CD4-positive, CD25-positive, alpha-beta regulatory T cell (primary cell): Measurements from ENCODE around the gene POLA1. TPM values are rescaled to one million over a fixed set of nuclear protein-coding genes. Genes with fewer than 3 reads are reported as not detected.

Experiments used
- ATAC-seq, 2 donors: fragments of 150-1000 bp; cut with Tn5 transposase; one replicate each; pipeline ENCODE4 v1.10.0; 2021; ENCODE audit warnings: low read depth in 2 of 2, moderate number of reproducible peaks in 2 of 2, moderate library complexity in 1 of 2
- DNase-seq, 3 donors: peaks; one replicate each; pipeline versions ENCODE4 v3.0.0 to v3.0.0-alpha.2; 2012 to 2022; ENCODE audit warnings: mixed read lengths in 1 of 3
- H3K27ac ChIP-seq: one replicate; pipeline ENCODE4 v1.7.0; 2013; ENCODE audit warnings: mild to moderate bottlenecking, low read length; ENCODE audit not compliant: insufficient read depth, poor library complexity, severe bottlenecking
- H3K27me3 ChIP-seq: one replicate; pipeline ENCODE4 v1.7.0; 2013; ENCODE audit warnings: low read length; ENCODE audit not compliant: control insufficient read depth, insufficient read depth
- H3K36me3 ChIP-seq: one replicate; pipeline ENCODE4 v1.7.0; 2013; ENCODE audit warnings: mild to moderate bottlenecking, low read length, moderate library complexity; ENCODE audit not compliant: control insufficient read depth, insufficient read depth
- H3K4me1 ChIP-seq: 2 replicates; pipeline ENCODE4 v1.7.0; 2013; ENCODE audit warnings: mild to moderate bottlenecking, low read length; ENCODE audit not compliant: insufficient read depth, control insufficient read depth, poor library complexity, severe bottlenecking
- H3K4me3 ChIP-seq: one replicate; pipeline ENCODE4 v1.7.0; 2013; ENCODE audit warnings: low read depth, mild to moderate bottlenecking, low read length, moderate library complexity
- H3K9me3 ChIP-seq, 2 experiments: 1 replicate in 1 of 2; 2 replicates in 1 of 2; pipeline ENCODE4 v1.7.0; 2013; ENCODE audit warnings: low read length in 2 of 2, mild to moderate bottlenecking in 1 of 2, moderate library complexity in 1 of 2; ENCODE audit not compliant: control insufficient read depth in 2 of 2
- H3K27ac Mint-ChIP-seq, 3 donors: one replicate each; pipeline ENCODE4 v1.8.0; 2020 to 2022; ENCODE audit warnings: mild to moderate bottlenecking in 3 of 3, mixed read lengths in 3 of 3, moderate library complexity in 2 of 3
- H3K27me3 Mint-ChIP-seq: one replicate; pipeline ENCODE4 v1.8.0; 2022; ENCODE audit warnings: mild to moderate bottlenecking, mixed read lengths
- H3K36me3 Mint-ChIP-seq: one replicate; pipeline ENCODE4 v1.8.0; 2020; ENCODE audit warnings: mixed read lengths
- H3K4me1 Mint-ChIP-seq, 4 donors: one replicate each; pipeline ENCODE4 v1.8.0; 2020 to 2022; ENCODE audit warnings: mixed read lengths in 4 of 4, mild to moderate bottlenecking in 1 of 4
- H3K4me3 Mint-ChIP-seq, 4 donors: one replicate each; pipeline ENCODE4 v1.8.0; 2020 to 2022; ENCODE audit warnings: mild to moderate bottlenecking in 4 of 4, mixed read lengths in 4 of 4, moderate library complexity in 3 of 4
- H3K9me3 Mint-ChIP-seq, 7 donors: one replicate each; pipeline ENCODE4 v1.8.0; 2020 to 2022; ENCODE audit warnings: mixed read lengths in 7 of 7, mild to moderate bottlenecking in 3 of 7, moderate library complexity in 2 of 7
- polyA plus RNA-seq, 4 donors: library from polyadenylated mRNA; unstranded; fragments of 300-500 nt; fragmentation: Illumina TruSeq; gene quantifications; one replicate each; pipeline ENCODE4 v1.2.3, GENCODE V29; 2021
- total RNA-seq: library from RNA; stranded (reverse); gene quantifications from one replicate; pipeline ENCODE4 v1.2.3, GENCODE V29; 2022

POLA1 gene
- total and polyA plus RNA-seq, 5 donors from 2014 or later = 3.1 to 10.2 (median 4.7) TPM

DNA sequence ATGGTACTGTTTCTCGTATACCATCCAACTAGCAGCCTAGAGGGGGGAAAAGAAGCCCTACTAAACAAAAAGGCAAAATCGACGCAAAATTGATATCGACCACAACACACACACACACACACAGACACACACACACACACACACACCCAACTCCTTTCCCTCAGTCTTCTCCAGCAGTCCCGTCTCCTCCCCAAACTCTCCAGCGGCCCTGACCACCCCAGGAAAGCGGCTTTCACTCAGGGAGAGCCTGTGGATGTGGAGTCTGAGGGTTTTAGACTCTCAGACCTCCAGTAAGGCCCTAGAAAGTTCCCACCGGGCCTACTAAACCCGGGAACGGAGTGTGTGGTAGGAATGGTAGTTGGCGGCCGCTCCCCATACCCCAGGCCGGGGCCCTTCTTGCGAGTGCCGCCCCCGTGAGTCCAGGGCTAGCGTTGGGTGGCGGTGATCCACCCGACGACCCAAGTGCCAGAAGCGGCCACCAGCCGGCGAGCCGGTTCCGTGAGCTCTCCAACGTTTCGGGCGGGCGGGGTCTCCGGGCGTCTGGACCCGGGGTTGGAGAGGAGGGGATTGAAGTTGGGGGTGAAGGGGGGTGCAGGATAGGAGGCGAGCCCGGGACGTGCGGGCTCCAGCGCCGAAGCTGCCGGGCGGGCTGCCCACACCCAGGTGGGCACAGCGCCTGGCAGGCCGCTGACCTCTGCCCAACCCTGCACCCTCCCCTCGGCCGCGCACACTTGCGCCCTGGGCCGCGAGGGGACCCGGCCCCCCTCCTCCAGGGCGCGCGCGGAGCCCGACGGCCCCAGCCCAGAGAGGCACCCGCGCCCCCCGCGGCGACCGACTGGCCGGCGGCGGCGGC, 308.3 kb downstream of the POLA1 start:
- Mint-ChIP-seq H3K4me1 (peaks cover 6 to 21% (median 13%) of the 10 kb centered on the region in 4 donors), H3K9me3 (peaks cover 0 to 5% (median 0%) of the 10 kb centered on the region in 7 donors), H3K27me3 (peaks cover 43% of the 10 kb centered on the region), H3K4me3 (no peak overlapping the region), H3K27ac (no peak overlapping the region), H3K36me3 (peaks cover 4% of the 10 kb centered on the region)
- DNase-seq (no peak), ATAC-seq (no peak)
- Histone ChIP-seq H3K9me3 (no peaks in the 10 kb centered on the region), H3K4me1 (peaks cover 16% of the 10 kb centered on the region), H3K27ac (no peak overlapping the region), H3K27me3 (no peaks in the 10 kb centered on the region), H3K4me3 (no peak overlapping the region), H3K36me3 (no peaks in the 10 kb centered on the region)

- Histone ChIP-seq H3K27me3 (peaks cover 2% of the 10 kb centered on the region), H3K4me3 (no peak overlapping the region), H3K27ac (no peak overlapping the region), H3K36me3 (no peaks in the 10 kb centered on the region), H3K4me1 (peaks cover 16% of the 10 kb centered on the region), H3K9me3 (no peaks in the 10 kb centered on the region)
- ATAC-seq (no peak), DNase-seq (no peak)
- Mint-ChIP-seq H3K36me3 (peaks cover 4% of the 10 kb centered on the region), H3K4me1 (peaks cover 6 to 21% (median 14%) of the 10 kb centered on the region in 4 donors), H3K4me3 (peak overlapping the region; percentile 49 to 81 (median 64)), H3K27ac (no peak overlapping the region), H3K9me3 (peaks cover 0 to 5% (median 0%) of the 10 kb centered on the region in 7 donors), H3K27me3 (peaks cover 45% of the 10 kb centered on the region)
Observed at GRCh38 chrX:25002661-25003020, 308.9 kb downstream of the POLA1 start.

DNA sequence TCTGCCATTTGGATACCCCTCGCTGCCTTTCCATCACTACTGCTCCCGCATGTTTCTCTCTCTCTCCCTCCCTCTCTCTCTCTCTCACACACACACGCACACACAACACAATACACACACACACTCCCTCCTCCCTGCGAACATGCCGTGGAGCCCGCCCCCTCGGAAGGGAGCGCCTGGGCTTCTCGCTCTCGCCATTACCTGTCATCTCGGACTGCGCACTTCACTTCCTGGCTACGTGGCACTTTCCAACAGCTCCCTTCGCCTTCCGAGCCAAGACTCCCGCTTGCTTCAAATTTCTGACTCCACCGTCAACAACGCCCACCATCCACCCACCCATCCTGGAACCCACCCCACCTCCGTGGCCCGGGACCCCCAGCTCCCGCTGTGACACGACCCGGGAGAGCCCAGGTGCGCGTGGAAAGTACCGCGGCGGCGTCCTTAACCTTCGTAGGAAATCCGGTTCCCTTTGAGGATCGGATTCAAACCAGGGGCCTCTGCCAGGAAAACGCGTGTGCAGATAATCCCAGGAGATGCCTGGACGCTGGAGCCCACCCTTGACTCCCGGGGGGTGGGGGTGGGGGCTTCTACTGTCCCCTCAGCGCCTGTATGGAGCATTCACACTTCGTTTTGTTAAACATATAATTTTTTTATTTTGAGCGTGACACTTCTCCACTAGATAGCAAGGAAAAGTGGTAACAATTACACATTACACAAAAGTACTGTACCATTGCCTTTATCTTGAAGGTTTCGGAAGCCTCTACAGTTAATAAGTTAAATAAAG, 309.5 kb downstream of the POLA1 start:
- peak overlapping the region in 1 of 3 donors; percentile 63 for H3K27ac Mint-ChIP-seq
- no peak for DNase-seq
- H3K4me1 ChIP-seq = peaks cover 16% of the 10 kb centered on the region
- H3K4me3 Mint-ChIP-seq = peak overlapping the region; percentile 49 to 81 (median 64)
- peaks cover 7% of the 10 kb centered on the region for H3K27me3 ChIP-seq
- no peak overlapping the region for H3K4me3 ChIP-seq
- no peak overlapping the region for H3K27ac ChIP-seq
- peaks cover 0 to 5% (median 0%) of the 10 kb centered on the region in 7 donors for H3K9me3 Mint-ChIP-seq
- no peak for ATAC-seq
- H3K27me3 Mint-ChIP-seq = peaks cover 51% of the 10 kb centered on the region
- H3K36me3 Mint-ChIP-seq = peaks cover 4% of the 10 kb centered on the region
- H3K36me3 ChIP-seq = no peaks in the 10 kb centered on the region
- no peaks in the 10 kb centered on the region for H3K9me3 ChIP-seq
- H3K4me1 Mint-ChIP-seq = peaks cover 6 to 21% (median 15%) of the 10 kb centered on the region in 4 donors

DNA sequence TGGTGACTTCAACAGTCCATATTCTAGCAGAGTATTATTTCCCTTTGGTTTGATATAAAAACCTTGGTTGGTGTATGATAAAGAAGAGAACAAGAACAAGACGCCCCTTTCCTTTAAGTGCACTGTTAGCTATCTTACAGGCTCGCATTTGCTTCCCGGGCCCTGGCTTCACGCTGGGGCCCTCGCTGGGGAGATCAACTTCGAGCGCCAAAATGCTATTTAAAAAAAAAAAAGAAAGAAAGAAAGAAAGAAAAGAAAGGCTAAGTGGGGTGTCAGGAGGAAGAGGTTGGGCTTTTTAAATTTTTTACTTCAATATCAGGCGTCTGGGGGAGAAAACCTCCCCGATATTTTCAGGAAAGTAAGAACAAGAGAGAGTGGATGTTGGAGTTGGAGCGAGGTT, 310.3 kb downstream of the POLA1 start:
- ATAC-seq = no peak
- Mint-ChIP-seq H3K36me3 (peaks cover 4% of the 10 kb centered on the region), H3K27ac (no peak overlapping the region), H3K9me3 (peaks cover 0 to 5% (median 0%) of the 10 kb centered on the region in 7 donors), H3K4me3 (peak overlapping the region in 2 of 4 donors; percentile 33 to 63), H3K4me1 (peaks cover 6 to 21% (median 15%) of the 10 kb centered on the region in 4 donors), H3K27me3 (peaks cover 51% of the 10 kb centered on the region)
- Histone ChIP-seq H3K4me3 (no peak overlapping the region), H3K36me3 (no peaks in the 10 kb centered on the region), H3K27me3 (peaks cover 8% of the 10 kb centered on the region), H3K4me1 (peaks cover 16% of the 10 kb centered on the region), H3K27ac (no peak overlapping the region), H3K9me3 (no peaks in the 10 kb centered on the region)
- no peak for DNase-seq

DNA sequence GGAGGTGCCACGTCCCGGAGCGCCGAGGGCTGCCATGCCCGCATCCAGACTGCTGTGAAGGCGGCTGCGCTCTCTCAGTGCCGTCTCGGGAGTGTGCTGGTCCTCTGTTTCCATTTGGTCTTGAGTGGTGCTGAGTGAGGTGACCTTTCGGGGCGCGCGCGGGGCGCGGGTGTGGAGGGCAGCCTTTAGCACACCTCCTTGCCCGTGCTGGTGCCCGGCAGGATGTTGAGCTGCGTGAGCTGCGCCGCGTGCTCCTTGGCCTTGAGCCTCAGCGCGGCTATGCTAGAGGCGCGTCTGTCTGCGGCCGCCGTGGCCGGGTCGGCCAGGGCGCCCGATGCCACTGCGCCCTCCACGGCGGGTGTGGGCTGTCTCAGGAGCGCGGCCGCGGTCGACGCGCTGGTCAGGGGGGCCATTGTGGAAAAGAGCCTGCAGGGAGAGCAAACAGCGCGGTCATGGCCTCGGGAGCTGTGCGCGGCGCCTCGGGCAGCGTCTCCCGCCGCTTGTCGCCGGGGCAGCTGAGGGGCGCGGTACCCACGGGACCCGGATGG, 310.8 kb downstream of the POLA1 start:
- peaks cover 0 to 5% (median 0%) of the 10 kb centered on the region in 7 donors for H3K9me3 Mint-ChIP-seq
- Histone ChIP-seq H3K36me3 (no peaks in the 10 kb centered on the region), H3K9me3 (no peaks in the 10 kb centered on the region), H3K4me1 (peaks cover 16% of the 10 kb centered on the region), H3K27ac (no peak overlapping the region), H3K4me3 (no peak overlapping the region), H3K27me3 (peaks cover 8% of the 10 kb centered on the region)
- peaks cover 4% of the 10 kb centered on the region for H3K36me3 Mint-ChIP-seq
- no peak overlapping the region for H3K4me3 Mint-ChIP-seq
- H3K27me3 Mint-ChIP-seq = peaks cover 49% of the 10 kb centered on the region
- DNase-seq (no peak), ATAC-seq (no peak)
- no peak overlapping the region for H3K27ac Mint-ChIP-seq
- H3K4me1 Mint-ChIP-seq = peaks cover 6 to 21% (median 16%) of the 10 kb centered on the region in 4 donors

DNA sequence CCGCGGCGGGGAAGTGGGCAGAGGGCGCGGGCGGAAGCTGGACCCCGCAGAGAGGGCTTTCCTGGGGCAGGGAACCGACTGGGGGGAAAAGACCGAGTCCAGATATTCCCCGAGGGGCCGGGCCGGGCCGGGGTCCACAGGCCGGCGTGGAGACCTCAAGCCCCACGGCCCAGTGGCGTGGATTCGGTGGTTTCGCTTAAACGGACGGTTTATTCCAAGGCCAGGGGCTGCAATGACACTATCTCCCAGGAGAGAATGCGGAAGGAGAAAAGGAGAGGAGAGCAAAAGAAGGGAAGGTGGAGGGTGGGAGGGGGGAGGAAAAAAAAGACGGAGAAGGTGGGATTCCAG, 311.3 kb downstream of the POLA1 start:
- Mint-ChIP-seq H3K36me3 (peaks cover 4% of the 10 kb centered on the region), H3K27me3 (peaks cover 51% of the 10 kb centered on the region), H3K4me1 (peaks cover 6 to 22% (median 16%) of the 10 kb centered on the region in 4 donors), H3K4me3 (no peak overlapping the region), H3K27ac (no peak overlapping the region), H3K9me3 (peaks cover 0 to 5% (median 0%) of the 10 kb centered on the region in 7 donors)
- no peak overlapping the region for H3K4me3 ChIP-seq
- ATAC-seq (no peak), DNase-seq (no peak)
- peaks cover 8% of the 10 kb centered on the region for H3K27me3 ChIP-seq
- H3K4me1 ChIP-seq = peaks cover 16% of the 10 kb centered on the region
- no peaks in the 10 kb centered on the region for H3K9me3 ChIP-seq
- no peaks in the 10 kb centered on the region for H3K36me3 ChIP-seq
- no peak overlapping the region for H3K27ac ChIP-seq

- DNase-seq (no peak), ATAC-seq (no peak)
- Histone ChIP-seq H3K4me3 (no peak overlapping the region), H3K4me1 (peaks cover 16% of the 10 kb centered on the region), H3K27ac (no peak overlapping the region), H3K36me3 (no peaks in the 10 kb centered on the region), H3K9me3 (no peaks in the 10 kb centered on the region), H3K27me3 (peaks cover 8% of the 10 kb centered on the region)
- Mint-ChIP-seq H3K36me3 (peaks cover 4% of the 10 kb centered on the region), H3K4me1 (peaks cover 6 to 26% (median 16%) of the 10 kb centered on the region in 4 donors), H3K27ac (no peak overlapping the region), H3K4me3 (peak overlapping the region in 1 of 4 donors; percentile 54), H3K27me3 (peaks cover 57% of the 10 kb centered on the region), H3K9me3 (peaks cover 0 to 7% (median 0%) of the 10 kb centered on the region in 7 donors)
Observed at GRCh38 chrX:25005382-25006185, 311.9 kb downstream of the POLA1 start.
